Loucy (cell line): ENCODE measurements around the gene TNFSF15.

Source experiments
- H2AFZ ChIP-seq: fragments of 200-600 bp; sonication (generic); 2 replicates; pipeline ENCODE4 v1.6.0; 2016; ENCODE audit warnings: antibody characterized with exemption, mild to moderate bottlenecking, low read length, moderate library complexity
- H3F3A ChIP-seq: fragments of 200-600 bp; 2 replicates; pipeline ENCODE4 v1.6.0; 2016; ENCODE audit warnings: antibody characterized with exemption, low read depth, mild to moderate bottlenecking
- H3K27me3 ChIP-seq: fragments of 200-600 bp; sonication (generic); 2 replicates; pipeline ENCODE4 v1.6.1; 2014; ENCODE audit warnings: low read length, mild to moderate bottlenecking; ENCODE audit not compliant: insufficient read depth, poor library complexity, severe bottlenecking
- H3K36me3 ChIP-seq: fragments of 200-600 bp; sonication (generic); 2 replicates; pipeline ENCODE4 v1.6.1; 2016; ENCODE audit warnings: low read length; ENCODE audit not compliant: insufficient read depth
- H3K4me1 ChIP-seq: fragments of 200-600 bp; sonication (generic); 2 replicates; pipeline ENCODE4 v1.5.1; 2014; ENCODE audit warnings: low read length, mild to moderate bottlenecking; ENCODE audit not compliant: insufficient read depth, poor library complexity, severe bottlenecking
- H3K4me2 ChIP-seq: fragments of 200-600 bp; sonication (generic); 2 replicates; pipeline ENCODE4 v1.6.0; 2014; ENCODE audit warnings: antibody characterized with exemption, low read length, low read depth, mild to moderate bottlenecking; ENCODE audit not compliant: poor library complexity, severe bottlenecking
- H3K4me3 ChIP-seq: fragments of 200-600 bp; sonication (generic); 2 replicates; pipeline ENCODE4 v1.5.1; 2014; ENCODE audit warnings: low read length, mild to moderate bottlenecking, mixed read lengths; ENCODE audit not compliant: poor library complexity, severe bottlenecking
- H3K79me2 ChIP-seq: fragments of 200-600 bp; sonication (generic); 2 replicates; pipeline ENCODE4 v1.6.1; 2014; ENCODE audit warnings: low read length; ENCODE audit not compliant: insufficient read depth
- H3K9ac ChIP-seq: fragments of 200-600 bp; sonication (generic); 2 replicates; pipeline ENCODE4 v1.6.0; 2014; ENCODE audit warnings: mild to moderate bottlenecking, low read depth, low read length, moderate library complexity; ENCODE audit not compliant: poor library complexity, severe bottlenecking
- H3K9me2 ChIP-seq: fragments of 200-600 bp; sonication (generic); replicated peaks from 2 replicates; pipeline ENCODE4 v1.6.1; 2016; ENCODE audit warnings: low read depth, low read length, mixed read lengths
- H3K9me3 ChIP-seq: fragments of 200-600 bp; sonication (generic); 2 replicates; pipeline ENCODE4 v1.6.1; 2014; ENCODE audit warnings: mild to moderate bottlenecking, antibody characterized with exemption, low read length, low read depth; ENCODE audit not compliant: insufficient read depth
- H4K20me1 ChIP-seq: fragments of 200-600 bp; sonication (generic); 2 replicates; pipeline ENCODE4 v1.6.0; 2014; ENCODE audit warnings: antibody characterized with exemption, low read length, mild to moderate bottlenecking; ENCODE audit not compliant: insufficient read depth, poor library complexity, severe bottlenecking
- CTCF ChIP-seq: fragments of 200-600 bp; sonication (generic); conservative IDR thresholded peaks from 2 replicates; pipeline ENCODE4 v1.5.1; 2014; ENCODE audit warnings: mild to moderate bottlenecking, antibody characterized with exemption, low read length
- EZH2phosphoT487 ChIP-seq: fragments of 200-600 bp; IDR thresholded peaks from 2 replicates; pipeline ENCODE4 v1.6.1; 2018; ENCODE audit warnings: antibody characterized with exemption, mild to moderate bottlenecking, moderate library complexity, borderline replicate concordance

The TNFSF15 gene

DNA sequence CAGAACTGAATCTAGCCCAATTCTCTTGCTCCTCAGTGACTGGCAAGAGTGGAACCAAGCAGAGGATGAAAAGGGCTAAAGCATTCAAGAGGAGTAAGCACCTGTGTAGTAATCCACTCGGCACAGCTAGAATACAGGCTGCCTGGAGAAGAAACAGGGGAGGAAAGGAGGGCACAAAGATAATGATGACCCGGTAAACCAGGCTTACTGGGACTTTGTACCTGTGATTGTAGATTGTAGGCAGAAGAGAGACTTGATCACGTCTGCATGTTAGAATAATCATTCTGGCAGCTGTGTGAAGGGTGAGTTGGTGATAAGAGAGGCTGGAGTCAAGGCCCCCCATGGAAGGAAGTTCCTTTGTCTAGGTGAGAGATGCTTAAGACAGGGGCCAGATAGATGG lies 20.6 kb upstream of the TNFSF15 start:
- Histone ChIP-seq H3K79me2 (no peaks in the 10 kb centered on the region), H4K20me1 (no peaks in the 10 kb centered on the region), H3K36me3 (no peaks in the 10 kb centered on the region), H3K9me2 (no peaks in the 10 kb centered on the region), H3K9me3 (no peaks in the 10 kb centered on the region), H3F3A (no peaks in the 10 kb centered on the region), H3K4me2 (no peak overlapping the region), H3K4me3 (no peak overlapping the region), H2AFZ (no peak overlapping the region), H3K4me1 (no peaks in the 10 kb centered on the region), H3K27me3 (no peaks in the 10 kb centered on the region), H3K9ac (no peak overlapping the region)
- TF ChIP-seq CTCF (no peak), EZH2phosphoT487 (no peak)

GRCh38 chr9:114825126-114825795 lies 19.4 kb upstream of the TNFSF15 start:
- Histone ChIP-seq H2AFZ (no peak overlapping the region), H3F3A (no peaks in the 10 kb centered on the region), H3K27me3 (no peaks in the 10 kb centered on the region), H3K9me2 (no peaks in the 10 kb centered on the region), H3K9me3 (no peaks in the 10 kb centered on the region), H3K9ac (no peak overlapping the region), H3K4me2 (no peak overlapping the region), H3K4me1 (no peaks in the 10 kb centered on the region), H3K4me3 (no peak overlapping the region), H3K36me3 (no peaks in the 10 kb centered on the region), H3K79me2 (no peaks in the 10 kb centered on the region), H4K20me1 (no peaks in the 10 kb centered on the region)
- no peak for TF ChIP-seq EZH2phosphoT487
- TF ChIP-seq CTCF, result no peak

DNA sequence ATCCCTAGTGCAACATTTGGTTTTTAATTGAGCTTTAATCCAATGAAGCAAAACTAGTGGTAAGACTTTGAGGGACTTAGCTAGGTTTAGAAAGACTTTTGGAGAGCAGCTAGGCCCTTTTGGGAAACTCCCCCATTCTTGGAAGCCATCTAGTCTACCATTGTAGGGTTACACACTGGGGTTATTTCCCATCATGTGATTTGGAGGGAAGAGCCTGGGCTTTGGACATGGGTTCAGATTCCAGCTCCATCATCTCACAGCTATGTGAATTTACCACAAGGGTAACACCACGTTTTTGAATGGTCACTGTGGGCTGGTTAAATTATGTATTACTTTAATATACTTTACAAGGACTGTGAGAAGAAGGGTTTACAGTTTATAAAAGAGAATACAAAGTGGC lies 18.3 kb upstream of the TNFSF15 start:
- no peak overlapping the region for H3K4me2 ChIP-seq
- H3K4me3 ChIP-seq, result no peak overlapping the region
- no peaks in the 10 kb centered on the region for H3K9me3 ChIP-seq

More for the DNA sequence above, 18.3 kb upstream of the TNFSF15 start:
- Histone ChIP-seq H3K9me2 (no peaks in the 10 kb centered on the region), H3K27me3 (no peaks in the 10 kb centered on the region), H3K4me1 (no peaks in the 10 kb centered on the region), H3K36me3 (no peaks in the 10 kb centered on the region), H3K79me2 (no peaks in the 10 kb centered on the region), H3F3A (no peaks in the 10 kb centered on the region), H3K9ac (no peak overlapping the region), H4K20me1 (no peaks in the 10 kb centered on the region), H2AFZ (no peak overlapping the region)
- no peak for TF ChIP-seq EZH2phosphoT487
- no peak for TF ChIP-seq CTCF
